ENCODE results near the gene RPH3AL.
"Not testable (repeated sequence)": the region's sequence is repeated elsewhere in the genome, so short reads cannot be mapped to it uniquely, and the experiment has no call there.

Gene RPH3AL

GRCh38 chr17:234994-235830, 117.4 kb downstream of the RPH3AL start:
- not testable (repeated sequence) for DNase-seq

- not testable (repeated sequence) for DNase-seq
These were observed 118.2 kb downstream of the RPH3AL start for GRCh38 chr17:234163-234993.

- DNase-seq = no peak
These were observed 119.1 kb downstream of the RPH3AL start for GRCh38 chr17:233473-233941.

- DNase-seq = no peak
These were observed 120.4 kb downstream of the RPH3AL start for GRCh38 chr17:231966-232807.

GRCh38 chr17:231191-231965, 121.2 kb downstream of the RPH3AL start:
- no peak for DNase-seq

- no peak for DNase-seq
These were observed 122.2 kb downstream of the RPH3AL start for GRCh38 chr17:230395-230770.

GRCh38 chr17:229709-230394, 122.8 kb downstream of the RPH3AL start:
- no peak for DNase-seq

- DNase-seq = no peak
These were observed 123.5 kb downstream of the RPH3AL start for GRCh38 chr17:228951-229708.

GRCh38 chr17:227946-228615, 124.5 kb downstream of the RPH3AL start:
- no peak for DNase-seq

- DNase-seq = no peak
These were observed 125.3 kb downstream of the RPH3AL start for GRCh38 chr17:227078-227945.

GRCh38 chr17:226108-227077, 126.2 kb downstream of the RPH3AL start:
- no peak for DNase-seq

GRCh38 chr17:225551-225950, 127.1 kb downstream of the RPH3AL start:
- DNase-seq = no peak

- DNase-seq = not testable (repeated sequence)
These were observed 128.0 kb downstream of the RPH3AL start for GRCh38 chr17:224576-224975.

GRCh38 chr17:223723-224471, 128.7 kb downstream of the RPH3AL start:
- DNase-seq = no peak

GRCh38 chr17:222172-222571, 130.4 kb downstream of the RPH3AL start:
- DNase-seq = no peak

- no peak for DNase-seq
These were observed 132.9 kb downstream of the RPH3AL start for GRCh38 chr17:219696-220095.

Measured in activated naive CD4-positive, alpha-beta T cell treated with Interleukin-2 at 50 U/mL for 16 hours (primary cell).